GM06990 (cell line): ENCODE data around the gene TM4SF20.

Experiments
- DNase-seq: peaks from one replicate; pipeline ENCODE4 v3.0.0-alpha.2; 2011; ENCODE audit not compliant: insufficient read length; ENCODE audit errors: extremely low read depth
- H3K27me3 ChIP-seq: replicated peaks from 2 replicates; pipeline ENCODE4 v1.6.0; 2011; ENCODE audit warnings: low read length; ENCODE audit not compliant: control insufficient read depth, insufficient read depth
- H3K36me3 ChIP-seq: 2 replicates; pipeline ENCODE4 v1.5.1; 2011; ENCODE audit warnings: low read length; ENCODE audit not compliant: control insufficient read depth, insufficient read depth
- H3K4me3 ChIP-seq: replicated peaks from 2 replicates; pipeline ENCODE4 v1.5.1; 2011; ENCODE audit warnings: low read depth, mild to moderate bottlenecking, control low read depth, low read length
- TF ChIP-seq, protein P1 (sequence below): IDR thresholded peaks from 2 replicates; pipeline ENCODE4 v1.5.1; 2011; ENCODE audit warnings: low read length, control low read depth, mild to moderate bottlenecking, inconsistent platforms; ENCODE audit not compliant: insufficient read depth, poor library complexity, severe bottlenecking

Gene TM4SF20

DNA sequence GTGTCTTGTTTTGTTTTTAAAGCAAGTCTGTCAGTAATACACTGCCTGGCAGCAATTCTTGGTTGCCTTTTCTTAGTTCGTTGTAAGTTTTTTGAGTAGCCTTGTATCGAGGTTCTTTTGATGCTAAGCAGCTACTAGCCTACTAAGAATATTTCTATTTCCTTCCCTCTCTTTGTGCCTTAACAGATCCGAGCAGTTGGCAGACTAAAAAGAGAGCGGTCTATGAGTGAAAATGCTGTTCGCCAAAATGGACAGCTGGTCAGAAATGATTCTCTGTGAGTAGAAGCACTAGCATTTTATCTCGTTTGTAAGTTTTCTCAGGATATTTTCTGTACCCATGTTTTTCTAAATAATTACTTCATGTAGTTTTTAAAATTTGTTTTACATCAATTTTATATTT, 39.0 kb downstream of the TM4SF20 start:
- Histone ChIP-seq H3K4me3 (no peak overlapping the region), H3K36me3 (peaks cover 10% of the 10 kb centered on the region), H3K27me3 (no peaks in the 10 kb centered on the region)
- DNase-seq: no peak
- TF ChIP-seq, protein P1, sequence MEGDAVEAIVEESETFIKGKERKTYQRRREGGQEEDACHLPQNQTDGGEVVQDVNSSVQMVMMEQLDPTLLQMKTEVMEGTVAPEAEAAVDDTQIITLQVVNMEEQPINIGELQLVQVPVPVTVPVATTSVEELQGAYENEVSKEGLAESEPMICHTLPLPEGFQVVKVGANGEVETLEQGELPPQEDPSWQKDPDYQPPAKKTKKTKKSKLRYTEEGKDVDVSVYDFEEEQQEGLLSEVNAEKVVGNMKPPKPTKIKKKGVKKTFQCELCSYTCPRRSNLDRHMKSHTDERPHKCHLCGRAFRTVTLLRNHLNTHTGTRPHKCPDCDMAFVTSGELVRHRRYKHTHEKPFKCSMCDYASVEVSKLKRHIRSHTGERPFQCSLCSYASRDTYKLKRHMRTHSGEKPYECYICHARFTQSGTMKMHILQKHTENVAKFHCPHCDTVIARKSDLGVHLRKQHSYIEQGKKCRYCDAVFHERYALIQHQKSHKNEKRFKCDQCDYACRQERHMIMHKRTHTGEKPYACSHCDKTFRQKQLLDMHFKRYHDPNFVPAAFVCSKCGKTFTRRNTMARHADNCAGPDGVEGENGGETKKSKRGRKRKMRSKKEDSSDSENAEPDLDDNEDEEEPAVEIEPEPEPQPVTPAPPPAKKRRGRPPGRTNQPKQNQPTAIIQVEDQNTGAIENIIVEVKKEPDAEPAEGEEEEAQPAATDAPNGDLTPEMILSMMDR: no peak

- H3K36me3 ChIP-seq: peaks cover 11% of the 10 kb centered on the region
- no peak overlapping the region for H3K4me3 ChIP-seq
- no peak for DNase-seq
- TF ChIP-seq, protein P1: no peak
- no peaks in the 10 kb centered on the region for H3K27me3 ChIP-seq
These were observed 40.0 kb downstream of the TM4SF20 start for GRCh38 chr2:227339098-227339599.

- no peaks in the 10 kb centered on the region for H3K27me3 ChIP-seq
- H3K4me3 ChIP-seq: no peak overlapping the region
- TF ChIP-seq, protein P1: no peak
- peaks cover 13% of the 10 kb centered on the region for H3K36me3 ChIP-seq
- no peak for DNase-seq
These were observed 41.7 kb downstream of the TM4SF20 start for GRCh38 chr2:227337442-227337841.

GRCh38 chr2:227335713-227336112, 43.4 kb downstream of the TM4SF20 start:
- H3K27me3 ChIP-seq: no peaks in the 10 kb centered on the region
- DNase-seq: no peak
- peaks cover 13% of the 10 kb centered on the region for H3K36me3 ChIP-seq
- H3K4me3 ChIP-seq: no peak overlapping the region
- TF ChIP-seq, protein P1: no peak

GRCh38 chr2:227326783-227327182, 52.3 kb downstream of the TM4SF20 start:
- no peak for DNase-seq
- TF ChIP-seq, protein P1: no peak
- peak overlapping the region; percentile 90 for H3K4me3 ChIP-seq
- H3K27me3 ChIP-seq: no peaks in the 10 kb centered on the region
- peaks cover 2% of the 10 kb centered on the region; the same call in 1 of the 2 replicates for H3K36me3 ChIP-seq

DNA sequence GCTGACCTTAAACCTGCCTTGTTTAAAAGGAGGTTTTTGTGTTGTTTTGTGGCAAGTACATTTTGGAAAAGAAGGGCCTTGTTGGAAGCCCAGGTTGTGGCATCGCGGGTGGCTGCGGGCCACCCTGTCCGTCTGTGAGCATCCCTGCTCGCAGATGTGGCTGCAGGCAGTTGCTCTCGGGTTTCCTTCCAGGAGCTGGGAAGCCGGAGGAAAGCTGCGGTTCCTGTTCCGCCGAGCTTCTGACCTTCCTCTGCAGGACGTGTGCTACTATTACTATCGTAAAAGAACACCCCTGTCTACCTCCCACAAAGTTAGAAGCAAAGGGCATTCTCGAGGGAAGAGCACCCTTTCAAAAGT, 53.3 kb downstream of the TM4SF20 start:
- DNase-seq: peak; percentile 69
- peak overlapping the region; percentile 90 for H3K4me3 ChIP-seq
- TF ChIP-seq, protein P1: no peak
- peaks cover 2% of the 10 kb centered on the region; the same call in 1 of the 2 replicates for H3K36me3 ChIP-seq
- no peaks in the 10 kb centered on the region for H3K27me3 ChIP-seq
